HS-27A (cell line): ENCODE results near the gene GPR161.
A peak's percentile ranks its signal among the peaks of the same experiment; 100 is the strongest.

Source experiments
- DNase-seq: peaks from one replicate; pipeline ENCODE4 v3.0.0-alpha.2; 2012; ENCODE audit warnings: low read depth, missing footprints

The GPR161 gene

DNA sequence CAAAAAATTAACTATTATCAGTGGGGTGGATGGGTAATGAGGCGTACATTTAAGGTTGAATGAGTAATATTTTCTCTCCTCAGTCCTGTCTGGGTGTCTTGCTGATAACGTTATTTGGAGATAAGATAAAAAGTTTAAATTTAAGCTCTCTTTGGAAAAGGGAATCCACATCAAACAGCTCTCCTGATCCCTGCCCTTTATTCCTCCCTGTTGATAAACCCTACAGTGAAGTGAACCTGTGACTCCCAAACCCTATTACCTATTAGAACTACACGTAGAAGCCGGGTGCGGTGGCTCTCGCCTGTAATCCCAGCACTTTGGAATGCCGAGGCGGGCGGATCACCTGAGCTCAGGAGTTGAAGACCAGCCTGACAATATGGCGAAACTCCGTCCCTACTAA lies 9.9 kb upstream of the GPR161 start:
- no peak for DNase-seq

DNA sequence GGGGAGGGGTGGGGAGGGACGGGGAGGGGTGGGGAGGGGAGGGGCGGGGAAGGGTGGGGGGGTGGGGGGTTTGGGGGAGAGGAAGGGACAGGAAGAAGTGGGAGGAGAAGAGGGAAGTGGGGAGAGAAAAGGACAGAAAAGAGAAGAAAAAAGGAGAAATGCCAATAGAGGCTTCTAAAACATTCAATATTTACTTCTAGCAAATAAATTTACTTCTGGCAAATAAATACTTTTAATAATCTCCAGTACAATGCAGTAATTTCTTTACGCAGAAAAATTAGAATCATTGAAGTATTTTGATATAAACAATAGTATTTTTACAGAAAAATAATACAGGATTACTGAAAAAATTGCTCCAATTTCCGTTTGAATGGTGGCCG lies 9.4 kb upstream of the GPR161 start:
- DNase-seq: no peak

DNA sequence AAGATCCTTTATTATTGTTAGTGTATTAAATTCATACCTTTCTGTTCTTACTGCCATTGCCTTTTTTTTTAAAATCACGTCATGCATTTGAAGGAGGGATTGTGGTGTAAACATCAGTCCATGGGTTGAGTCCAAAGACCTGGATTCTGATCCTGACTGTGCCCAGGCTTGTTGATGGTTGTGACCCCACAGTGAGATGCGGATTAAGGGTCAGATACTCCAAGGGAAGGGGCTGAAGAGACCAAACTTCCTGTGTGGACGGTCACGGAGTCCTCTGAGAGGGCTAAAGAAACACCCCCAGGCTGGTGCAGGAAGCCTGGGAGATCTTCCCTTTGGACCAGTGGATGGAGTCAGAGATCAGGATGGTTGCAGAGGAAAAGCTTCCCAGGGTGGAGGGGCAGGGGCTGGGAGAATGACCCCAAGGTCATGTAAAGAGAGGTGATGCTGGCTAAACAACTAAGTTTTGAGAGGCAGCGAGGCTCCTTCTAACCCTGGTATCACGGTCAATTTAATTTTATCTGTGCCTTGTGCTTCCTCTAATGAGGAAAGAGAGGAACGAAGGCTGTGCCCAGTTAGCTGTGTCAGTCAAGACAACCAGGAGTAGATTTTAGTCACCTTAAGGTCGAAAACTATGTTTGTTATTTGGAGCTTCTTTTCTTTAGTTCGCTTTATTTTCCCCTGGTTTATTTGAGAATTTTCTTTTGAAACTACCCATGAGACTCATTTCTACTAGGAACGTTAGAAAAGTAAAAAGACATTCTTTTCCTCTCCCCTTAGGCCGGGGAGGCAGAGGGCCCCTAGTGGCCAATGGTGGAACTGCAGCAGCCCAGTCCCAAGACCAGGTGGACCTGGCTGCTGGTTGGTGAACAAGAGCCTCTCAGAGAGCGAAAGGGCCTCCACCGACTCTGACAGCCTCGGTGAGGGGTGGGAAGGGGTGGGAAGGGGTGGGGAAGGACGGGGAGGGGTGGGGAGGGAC lies 8.7 kb upstream of the GPR161 start:
- DNase-seq: peak; percentile 36

DNA sequence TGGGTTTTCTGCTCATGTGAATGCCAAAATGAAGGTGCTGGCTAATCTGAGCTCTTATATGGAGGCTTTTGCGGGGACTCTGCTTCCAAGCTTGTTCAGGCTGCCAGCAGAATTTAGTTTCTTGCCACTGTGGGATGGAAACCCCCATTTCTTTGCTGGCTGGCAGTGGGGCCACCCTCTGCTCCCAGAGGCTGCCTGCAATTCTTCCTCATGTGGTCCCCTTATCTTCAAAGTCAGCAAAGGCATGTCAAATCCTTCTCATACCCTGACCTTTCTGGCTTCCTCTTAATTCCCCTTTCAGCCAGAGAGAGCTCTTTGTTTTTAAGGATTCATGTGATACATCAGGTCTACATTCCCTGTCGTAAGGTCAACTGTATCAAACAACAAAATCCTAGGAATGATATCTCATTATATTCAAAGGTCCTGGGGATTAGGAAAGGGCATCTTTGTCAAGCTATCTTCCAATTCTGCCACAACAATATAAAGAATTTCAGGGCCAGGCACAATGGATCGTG lies 5.2 kb upstream of the GPR161 start:
- DNase-seq: no peak

DNA sequence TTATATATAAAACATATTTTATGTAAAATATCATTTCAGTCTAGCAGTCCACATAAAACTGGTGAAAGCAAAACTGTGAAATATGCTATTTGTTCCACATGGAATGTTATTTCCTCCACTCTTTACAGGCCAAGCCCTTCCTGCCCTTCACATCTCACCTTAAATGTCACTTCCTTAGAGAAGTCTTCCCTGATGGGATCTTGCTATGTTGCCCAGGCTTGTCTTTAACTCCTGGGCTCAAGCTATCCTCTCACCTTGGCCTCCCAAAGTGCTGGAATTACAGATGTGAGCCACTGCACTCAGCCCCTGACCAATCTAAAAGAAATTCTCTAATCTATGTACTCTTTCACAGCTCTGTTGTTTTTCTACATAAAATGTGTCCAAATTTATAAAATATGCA lies 2.3 kb upstream of the GPR161 start:
- DNase-seq: no peak

DNA sequence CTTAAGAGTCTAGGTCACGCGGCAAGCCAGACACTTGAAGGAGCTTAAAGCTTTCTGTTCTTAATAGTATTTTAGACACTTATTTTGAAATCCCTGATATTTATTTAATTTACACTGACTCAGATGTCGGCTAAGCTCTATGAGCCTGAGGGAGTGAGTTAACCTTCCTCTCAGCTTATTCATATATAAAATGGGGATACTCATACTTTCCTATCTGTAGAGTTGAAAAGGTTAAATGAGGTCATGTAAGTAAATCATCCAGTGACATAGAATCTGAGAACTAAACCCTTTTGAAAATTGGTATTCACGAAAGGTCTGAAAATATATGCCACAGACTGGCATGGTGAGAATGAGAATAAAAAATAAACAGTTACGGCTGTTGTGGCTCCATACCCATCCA lies 1.4 kb upstream of the GPR161 start:
- DNase-seq: no peak

DNA sequence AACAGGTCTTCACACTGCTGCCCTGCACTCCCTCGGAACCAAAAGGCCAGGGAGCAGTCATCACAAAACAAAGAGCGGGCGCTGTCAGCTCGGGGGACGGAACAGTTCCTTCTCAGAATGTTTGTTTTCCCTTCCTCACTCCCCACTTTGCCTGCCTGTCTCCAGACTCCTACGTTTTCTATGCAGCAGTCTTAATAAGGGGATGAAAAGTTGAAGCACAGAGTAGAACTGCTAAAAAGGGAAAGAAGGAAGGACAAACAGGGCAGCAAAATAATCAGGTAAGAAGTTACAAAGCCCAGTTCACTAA lies 738 bp upstream of the GPR161 start:
- no peak for DNase-seq

DNA sequence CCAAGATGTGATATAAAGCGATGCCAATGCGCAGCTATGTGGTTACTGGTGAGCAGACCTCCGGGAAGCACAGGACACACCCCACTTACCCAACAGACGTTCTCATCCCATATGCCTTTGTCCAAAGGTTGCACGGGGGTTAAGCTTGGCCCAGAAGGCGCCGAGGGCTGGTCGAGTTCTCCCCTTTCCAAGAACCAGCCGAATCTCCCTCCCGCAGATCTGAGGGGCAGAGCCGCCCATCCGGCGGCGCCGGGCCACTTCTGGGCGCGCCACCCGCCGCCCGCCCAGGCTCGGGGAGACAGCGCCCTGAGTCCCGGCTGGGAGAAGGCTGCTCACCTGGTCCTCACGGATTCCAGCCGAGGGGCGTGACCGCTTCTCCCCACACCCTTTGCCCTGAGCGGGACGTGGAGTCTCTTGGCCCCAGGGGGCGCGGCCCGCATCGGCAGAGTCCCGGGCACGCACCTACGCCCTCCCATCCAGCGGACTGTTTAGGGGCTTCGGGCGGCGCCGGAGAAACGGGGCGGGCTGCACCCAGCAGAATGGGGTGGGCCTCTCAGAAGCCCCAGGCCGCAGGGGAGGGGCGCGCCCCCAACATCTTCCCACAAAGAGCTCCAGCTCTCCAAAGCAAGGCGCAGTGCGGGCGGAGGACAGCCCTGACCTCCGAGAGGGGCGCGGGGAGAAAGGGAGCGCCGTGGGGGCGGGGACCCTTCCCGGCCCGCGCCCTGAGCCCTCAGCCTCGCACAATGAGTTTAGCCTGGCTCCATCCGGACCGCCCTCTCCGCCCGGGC lies 615 bp downstream of the GPR161 start:
- DNase-seq: no peak

DNA sequence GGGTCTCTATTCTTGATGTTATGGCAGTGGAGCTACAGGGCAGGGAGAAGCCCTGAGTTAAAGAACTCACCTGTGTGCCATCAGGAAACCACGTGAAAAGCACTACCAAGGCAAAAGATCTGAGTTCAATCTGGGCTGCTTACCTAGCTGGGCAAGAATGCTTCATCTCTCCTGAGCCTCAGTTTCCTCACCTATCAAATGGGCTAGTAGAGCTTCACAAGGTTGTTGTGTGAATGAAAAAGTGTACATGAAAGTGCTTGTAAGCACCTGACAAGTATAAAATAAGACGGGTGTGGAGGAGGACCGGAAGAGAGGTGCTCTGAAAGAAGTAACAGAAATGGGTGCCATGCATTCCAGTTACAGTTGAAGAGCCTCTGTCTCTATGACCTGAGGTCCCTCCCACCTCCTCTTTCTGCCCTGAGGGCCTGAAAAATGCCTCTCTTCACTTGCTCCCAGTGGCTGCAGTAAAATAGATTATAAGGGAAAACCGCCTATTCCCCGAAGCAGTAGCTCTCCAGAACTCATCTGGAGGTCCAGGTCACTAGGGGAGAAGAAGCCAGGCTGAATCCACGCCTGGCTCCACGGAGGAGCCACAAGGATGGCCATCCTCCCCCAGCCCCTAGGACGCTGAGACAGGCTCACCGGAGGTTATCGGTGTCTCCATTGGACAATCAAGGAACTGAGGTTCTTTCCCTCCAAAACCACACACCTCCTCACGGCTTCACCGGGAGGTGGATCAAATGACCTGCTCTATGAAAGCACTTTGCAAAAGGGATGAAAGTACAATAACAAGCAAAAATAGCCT lies 1.4 kb downstream of the GPR161 start:
- no peak for DNase-seq

DNA sequence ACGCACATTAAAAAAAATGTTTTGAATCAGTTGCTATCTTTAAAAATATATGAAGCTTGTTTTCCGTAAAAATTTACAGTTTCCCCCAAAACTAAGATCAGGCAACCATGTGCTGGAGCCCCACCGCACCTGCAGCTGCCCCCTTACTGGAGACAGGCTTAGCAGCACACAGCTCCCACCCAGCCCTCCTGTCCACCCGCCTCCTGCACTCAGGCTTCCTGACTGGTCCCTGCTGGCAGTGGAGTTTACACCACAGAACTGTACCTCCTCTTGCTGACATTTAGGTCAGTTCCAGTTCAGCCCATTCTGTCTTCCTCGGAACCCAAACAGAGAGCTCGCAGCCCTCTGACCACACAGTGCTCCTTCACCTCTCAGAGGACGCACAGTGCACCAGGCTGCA lies 2.1 kb downstream of the GPR161 start:
- no peak for DNase-seq

DNA sequence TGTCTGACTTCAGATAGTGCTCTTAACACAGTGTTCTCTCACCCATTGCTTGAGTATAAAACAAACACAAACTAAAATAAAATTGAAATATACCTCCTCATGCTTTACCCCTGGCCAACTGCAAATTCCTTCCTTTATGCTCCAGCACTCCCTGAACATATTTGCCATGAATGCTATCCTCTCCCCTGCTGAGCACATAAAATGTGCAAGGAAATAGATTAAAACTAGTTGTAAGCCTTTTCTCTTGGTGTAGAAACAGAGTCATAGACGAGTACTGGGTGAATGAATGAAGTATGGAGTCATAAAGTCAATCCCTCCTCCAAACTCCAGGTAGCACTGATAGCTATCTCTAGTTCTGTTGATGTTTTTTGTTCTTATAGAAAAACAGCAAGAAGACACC lies 2.6 kb downstream of the GPR161 start:
- DNase-seq: no peak

DNA sequence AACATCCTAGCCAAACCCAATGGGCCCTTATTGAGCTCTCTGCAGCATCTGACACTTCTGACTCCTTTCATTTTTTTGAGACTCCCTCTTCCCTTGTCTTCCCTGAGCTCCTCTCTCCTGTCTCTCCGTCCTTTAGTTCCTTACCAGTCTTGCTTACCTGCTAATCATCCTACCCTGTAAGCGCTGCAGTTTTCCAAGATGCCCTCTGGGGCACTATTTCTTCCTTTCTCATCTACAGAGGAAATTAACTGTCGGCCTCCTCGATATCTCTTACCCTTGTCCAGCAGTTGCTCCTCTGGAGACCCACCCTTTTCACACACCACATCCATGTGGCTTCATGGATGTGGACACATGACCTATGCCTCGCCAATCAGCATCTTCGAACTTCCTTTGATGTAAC lies 6.8 kb downstream of the GPR161 start:
- DNase-seq: no peak

DNA sequence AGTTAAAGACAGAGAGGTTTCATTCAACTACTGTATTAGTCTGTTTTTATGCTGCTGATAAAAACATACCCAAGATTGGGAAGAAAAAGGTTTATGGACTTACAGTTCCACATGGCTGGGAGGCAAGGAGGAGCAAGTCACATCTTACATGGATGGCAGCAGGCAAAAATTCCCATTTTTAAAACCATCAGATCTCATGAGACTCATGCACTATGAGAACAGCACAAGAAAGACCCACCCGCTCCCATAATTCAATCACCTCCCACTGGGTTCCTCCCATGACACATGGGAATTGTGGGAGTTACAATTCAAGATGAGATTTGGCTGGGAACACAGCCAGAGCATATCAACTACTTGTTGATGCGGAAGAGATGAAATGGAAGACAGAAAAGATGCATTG lies 9.2 kb downstream of the GPR161 start:
- DNase-seq: no peak

DNA sequence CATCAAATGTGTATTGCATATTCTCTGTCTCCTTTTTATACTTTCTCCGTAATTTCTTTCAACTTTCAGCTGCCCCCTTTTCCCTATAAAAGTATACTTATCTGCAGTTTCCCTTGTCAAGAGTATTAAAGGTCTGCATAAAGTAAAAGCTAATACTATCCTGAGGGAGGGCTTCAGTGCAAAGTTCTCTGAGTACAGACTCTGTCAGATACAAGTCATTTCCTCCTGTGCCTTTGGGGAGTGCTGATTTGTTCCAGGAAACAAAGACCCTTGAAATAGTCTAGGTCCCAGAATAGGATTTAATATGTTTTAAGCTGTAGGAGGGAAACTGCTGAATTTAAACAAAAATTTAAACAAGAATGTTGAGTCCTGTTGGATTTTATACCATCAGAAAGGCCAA lies 11.7 kb downstream of the GPR161 start:
- DNase-seq: no peak

DNA sequence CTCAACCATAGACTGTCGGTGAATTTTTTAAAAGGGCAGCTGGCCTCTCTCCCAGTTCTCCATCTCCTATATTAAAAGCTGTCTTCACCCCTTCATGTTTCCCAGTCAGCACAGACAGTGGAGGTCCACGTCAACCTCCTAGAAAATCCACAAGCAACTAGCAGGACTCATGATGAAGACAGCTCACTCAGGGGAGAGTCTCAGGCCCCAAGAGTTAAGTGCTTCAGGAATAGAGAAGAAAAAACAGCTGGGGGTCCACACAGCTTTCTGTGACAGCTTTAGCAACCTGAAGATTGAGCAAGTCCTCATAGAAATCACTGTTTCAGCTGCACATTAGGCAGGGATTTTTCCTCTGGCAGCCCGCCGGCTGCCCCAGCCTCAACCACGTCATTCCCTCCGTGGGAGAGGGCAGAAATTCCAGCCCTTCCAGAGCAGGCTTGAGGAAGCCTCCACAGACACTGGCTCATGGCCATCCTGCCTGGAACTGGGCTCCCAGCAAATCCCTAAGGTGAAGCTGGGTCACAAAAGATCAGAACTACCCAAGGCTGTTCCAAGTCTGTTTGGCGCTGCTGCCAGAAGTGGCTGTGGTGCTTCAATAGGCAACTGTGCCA lies 15.2 kb downstream of the GPR161 start:
- no peak for DNase-seq

DNA sequence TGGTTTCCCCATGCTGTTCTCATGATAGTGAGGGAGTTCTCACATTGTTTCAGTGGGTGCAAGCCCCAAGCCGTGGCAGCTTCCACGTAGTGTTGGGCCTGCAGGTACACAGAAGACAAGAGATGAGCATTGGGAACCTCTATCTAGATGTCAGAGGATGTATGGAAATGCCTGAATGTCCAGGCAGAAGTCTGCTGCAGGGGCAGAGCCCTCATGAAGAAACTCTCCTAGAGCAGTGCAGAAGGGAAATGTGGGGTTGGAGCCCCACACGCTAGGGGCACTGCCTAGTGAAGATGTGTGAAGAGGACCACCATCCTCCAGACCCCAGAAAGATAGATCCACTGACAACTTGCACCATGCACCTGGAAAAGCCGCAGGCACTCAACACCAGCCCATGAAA lies 17.0 kb downstream of the GPR161 start:
- DNase-seq: no peak

DNA sequence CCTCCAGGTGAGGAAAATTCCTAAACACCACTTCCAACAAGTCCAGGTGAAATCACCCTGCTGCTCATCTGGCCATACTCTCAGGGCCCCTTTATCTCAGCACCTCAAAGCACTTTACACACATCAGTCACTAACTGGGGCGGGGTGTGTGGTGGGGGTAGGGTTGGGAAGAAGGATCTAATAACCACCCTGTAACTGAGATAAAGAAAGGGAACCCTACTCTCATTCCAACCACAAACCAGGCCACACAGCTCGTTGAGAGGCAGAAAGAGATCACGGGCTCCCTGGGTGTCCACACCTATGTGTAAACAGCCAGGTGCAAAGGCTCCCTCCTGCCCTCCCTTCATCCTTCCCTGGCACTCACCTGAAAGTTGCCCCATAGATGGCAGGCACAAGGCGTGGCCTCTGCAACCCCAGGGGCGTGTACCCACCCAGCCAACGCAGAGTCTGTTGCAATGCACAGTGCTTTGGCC lies 20.4 kb downstream of the GPR161 start:
- DNase-seq: no peak

DNA sequence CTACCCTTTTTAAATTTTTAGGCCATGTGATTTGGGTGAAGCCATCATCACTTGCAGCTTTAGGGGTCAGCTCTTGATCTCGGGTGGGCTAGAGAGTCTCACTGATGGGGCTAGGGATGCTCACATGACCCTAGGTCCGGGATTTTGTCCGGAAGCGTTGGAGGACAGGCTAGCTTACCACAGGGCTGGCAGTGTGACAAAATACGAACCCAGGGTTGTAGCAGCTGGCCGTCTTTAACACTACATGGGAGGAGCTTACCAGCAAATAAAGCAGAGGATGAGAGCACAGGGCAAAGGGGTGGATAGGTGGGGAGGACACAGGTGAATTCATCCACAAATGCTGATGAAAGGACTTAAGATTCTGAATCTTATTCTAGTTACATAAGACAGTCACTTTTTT lies 21.9 kb downstream of the GPR161 start:
- DNase-seq: no peak

DNA sequence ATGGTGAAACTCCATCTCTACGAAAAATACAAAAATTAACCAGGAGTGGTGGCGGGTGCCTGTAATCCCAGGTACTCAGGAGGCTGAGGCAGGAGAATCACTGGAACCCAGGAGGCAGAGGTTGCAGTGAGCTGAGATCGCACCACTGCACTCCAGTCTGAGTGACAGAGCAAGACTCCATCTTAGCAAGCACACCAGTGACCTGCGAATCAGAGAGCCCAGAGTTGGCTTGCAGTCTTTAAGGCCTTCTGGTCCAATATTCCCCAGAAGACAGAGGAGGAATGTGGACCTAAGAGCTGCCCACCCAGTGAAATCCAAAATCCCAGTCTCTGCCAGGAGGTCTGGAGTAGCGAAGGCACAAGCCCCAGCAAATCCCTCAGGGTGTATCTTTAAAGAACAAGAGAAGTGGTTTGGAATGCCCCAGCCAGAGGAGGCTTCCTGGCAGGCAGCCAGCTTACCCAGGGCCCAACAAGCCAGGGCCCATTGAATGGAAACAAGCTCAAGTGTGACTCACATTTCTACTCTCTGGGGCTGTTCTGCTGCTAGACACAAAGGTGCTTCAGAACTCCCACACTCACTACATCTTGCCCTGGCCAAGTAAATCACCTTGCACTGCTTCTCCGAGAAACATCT lies 23.9 kb downstream of the GPR161 start:
- DNase-seq: peak; percentile 39

DNA sequence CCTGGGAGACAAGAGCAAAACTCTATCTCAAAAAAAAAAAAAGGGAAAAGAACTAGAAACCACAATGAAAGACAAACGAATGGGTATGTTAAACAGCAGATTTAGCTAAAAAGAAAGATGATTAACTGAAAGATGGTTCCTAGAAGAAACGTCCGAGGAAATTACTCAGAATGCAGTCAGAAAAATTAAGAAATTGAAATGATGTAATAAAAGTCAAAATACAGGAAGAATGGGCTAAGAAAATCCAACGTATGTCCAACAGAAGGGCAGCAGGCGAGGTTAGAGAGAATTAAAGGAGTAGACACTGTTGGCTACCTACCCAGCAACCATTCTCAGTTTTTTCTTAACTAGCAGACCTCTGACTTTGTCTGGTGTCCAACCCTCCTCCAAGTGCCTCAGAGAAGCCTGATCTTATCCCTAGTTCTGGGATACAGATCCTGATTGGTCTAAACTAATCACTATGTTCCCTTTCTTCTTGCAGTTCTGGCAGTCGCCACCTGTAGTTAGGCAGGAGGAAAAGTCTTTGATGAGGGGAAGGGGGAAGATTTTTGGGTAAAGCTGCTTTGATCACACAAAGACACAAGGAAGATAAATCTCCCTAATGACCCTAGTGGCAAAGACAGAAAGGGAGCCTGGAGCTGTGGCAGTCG lies 25.7 kb downstream of the GPR161 start:
- no peak for DNase-seq

DNA sequence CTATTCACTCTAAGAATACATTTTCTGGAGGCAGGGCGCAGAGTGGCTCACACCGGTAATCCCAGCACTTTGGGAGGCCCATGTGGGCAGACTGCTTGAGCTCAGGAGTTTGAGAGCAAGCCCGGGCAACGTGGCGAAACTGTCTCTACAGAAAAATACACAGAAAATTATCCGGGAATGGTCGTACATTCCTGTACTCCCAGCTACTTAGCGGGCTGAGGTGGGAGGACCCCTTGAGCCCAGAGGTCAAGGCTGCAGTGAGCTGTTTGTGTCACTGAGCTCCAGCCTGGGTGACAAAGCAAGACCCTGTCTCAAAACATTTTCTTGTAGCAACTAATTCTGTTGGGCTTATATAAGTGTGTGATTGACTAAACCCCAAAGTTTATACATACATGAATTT lies 30.5 kb downstream of the GPR161 start:
- DNase-seq: no peak
